ENCODE results near the gene IFT43. TPM values are rescaled to one million over a fixed set of nuclear protein-coding genes. Genes with fewer than 3 reads are reported as not detected.

IFT43 gene
- total RNA-seq, 1 experiment from 2014 or later: 17.5 TPM

DNA sequence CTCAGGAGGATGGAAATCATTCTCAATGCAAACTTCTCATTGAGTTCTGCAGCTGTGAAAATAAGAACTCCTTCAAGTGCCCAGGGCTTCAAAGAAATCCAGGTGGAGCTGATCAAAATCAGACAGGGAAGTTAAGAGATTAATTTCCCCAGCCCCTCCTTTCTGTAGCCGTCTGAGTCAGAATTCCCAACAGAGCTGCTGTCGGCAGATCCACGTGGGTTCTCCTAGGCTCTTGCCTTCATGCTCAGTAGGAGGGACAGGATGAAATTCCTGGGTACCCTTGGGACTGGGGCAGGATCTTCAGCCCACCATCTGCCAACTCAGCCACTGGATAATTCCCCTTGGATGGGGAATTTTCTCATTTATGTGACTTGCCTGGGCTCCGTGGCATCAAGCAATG lies 17.1 kb upstream of the IFT43 start:
- no peak overlapping the region for H3K27ac Mint-ChIP-seq
- no peaks in the 10 kb centered on the region for H3K36me3 Mint-ChIP-seq
- TF ChIP-seq IRF1 (CRISPR knock-in tag; IDR thresholded peaks at IDR 0.05): no peak
- TF ChIP-seq ZNF416 (CRISPR knock-in tag; IDR thresholded peaks at IDR 0.05): no peak
- TF ChIP-seq ZMAT4 (CRISPR knock-in tag; IDR thresholded peaks at IDR 0.05): no peak
- no peak for TF ChIP-seq NR2C2 (CRISPR knock-in tag; IDR thresholded peaks at IDR 0.05)
- no peak for TF ChIP-seq ZNF121 (CRISPR knock-in tag; IDR thresholded peaks at IDR 0.05)
- no peak for TF ChIP-seq IRF2 (CRISPR knock-in tag; IDR thresholded peaks at IDR 0.05; ENCODE audit: borderline replicate concordance, low read depth)
- TF ChIP-seq, protein P1, sequence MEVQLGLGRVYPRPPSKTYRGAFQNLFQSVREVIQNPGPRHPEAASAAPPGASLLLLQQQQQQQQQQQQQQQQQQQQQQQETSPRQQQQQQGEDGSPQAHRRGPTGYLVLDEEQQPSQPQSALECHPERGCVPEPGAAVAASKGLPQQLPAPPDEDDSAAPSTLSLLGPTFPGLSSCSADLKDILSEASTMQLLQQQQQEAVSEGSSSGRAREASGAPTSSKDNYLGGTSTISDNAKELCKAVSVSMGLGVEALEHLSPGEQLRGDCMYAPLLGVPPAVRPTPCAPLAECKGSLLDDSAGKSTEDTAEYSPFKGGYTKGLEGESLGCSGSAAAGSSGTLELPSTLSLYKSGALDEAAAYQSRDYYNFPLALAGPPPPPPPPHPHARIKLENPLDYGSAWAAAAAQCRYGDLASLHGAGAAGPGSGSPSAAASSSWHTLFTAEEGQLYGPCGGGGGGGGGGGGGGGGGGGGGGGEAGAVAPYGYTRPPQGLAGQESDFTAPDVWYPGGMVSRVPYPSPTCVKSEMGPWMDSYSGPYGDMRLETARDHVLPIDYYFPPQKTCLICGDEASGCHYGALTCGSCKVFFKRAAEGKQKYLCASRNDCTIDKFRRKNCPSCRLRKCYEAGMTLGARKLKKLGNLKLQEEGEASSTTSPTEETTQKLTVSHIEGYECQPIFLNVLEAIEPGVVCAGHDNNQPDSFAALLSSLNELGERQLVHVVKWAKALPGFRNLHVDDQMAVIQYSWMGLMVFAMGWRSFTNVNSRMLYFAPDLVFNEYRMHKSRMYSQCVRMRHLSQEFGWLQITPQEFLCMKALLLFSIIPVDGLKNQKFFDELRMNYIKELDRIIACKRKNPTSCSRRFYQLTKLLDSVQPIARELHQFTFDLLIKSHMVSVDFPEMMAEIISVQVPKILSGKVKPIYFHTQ (CRISPR knock-in tag; IDR thresholded peaks at IDR 0.05): no peak
- no peak for TF ChIP-seq TP53 (CRISPR knock-in tag; IDR thresholded peaks at IDR 0.05)
- no peak for TF ChIP-seq ZNF671 (CRISPR knock-in tag; IDR thresholded peaks at IDR 0.05)
- TF ChIP-seq, protein P2, sequence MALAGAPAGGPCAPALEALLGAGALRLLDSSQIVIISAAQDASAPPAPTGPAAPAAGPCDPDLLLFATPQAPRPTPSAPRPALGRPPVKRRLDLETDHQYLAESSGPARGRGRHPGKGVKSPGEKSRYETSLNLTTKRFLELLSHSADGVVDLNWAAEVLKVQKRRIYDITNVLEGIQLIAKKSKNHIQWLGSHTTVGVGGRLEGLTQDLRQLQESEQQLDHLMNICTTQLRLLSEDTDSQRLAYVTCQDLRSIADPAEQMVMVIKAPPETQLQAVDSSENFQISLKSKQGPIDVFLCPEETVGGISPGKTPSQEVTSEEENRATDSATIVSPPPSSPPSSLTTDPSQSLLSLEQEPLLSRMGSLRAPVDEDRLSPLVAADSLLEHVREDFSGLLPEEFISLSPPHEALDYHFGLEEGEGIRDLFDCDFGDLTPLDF (CRISPR knock-in tag; IDR thresholded peaks at IDR 0.05): no peak
- TF ChIP-seq NR1H2 (CRISPR knock-in tag; IDR thresholded peaks at IDR 0.05): no peak
- no peak for TF ChIP-seq E2F4 (CRISPR knock-in tag; IDR thresholded peaks at IDR 0.05; ENCODE audit: borderline replicate concordance, low read depth)
- no peak for TF ChIP-seq ATF1 (CRISPR knock-in tag; IDR thresholded peaks at IDR 0.05)
- TF ChIP-seq NR3C1 (CRISPR knock-in tag; conservative IDR thresholded peaks at IDR 0.05; ENCODE audit: low read depth): no peak
- TF ChIP-seq ETV6 (CRISPR knock-in tag; IDR thresholded peaks at IDR 0.05): no peak
- TF ChIP-seq ZNF219 (CRISPR knock-in tag; IDR thresholded peaks at IDR 0.05; ENCODE audit: borderline replicate concordance): no peak
- no peak for TF ChIP-seq NFATC4 (CRISPR knock-in tag; IDR thresholded peaks at IDR 0.05)
- TF ChIP-seq, protein P3, sequence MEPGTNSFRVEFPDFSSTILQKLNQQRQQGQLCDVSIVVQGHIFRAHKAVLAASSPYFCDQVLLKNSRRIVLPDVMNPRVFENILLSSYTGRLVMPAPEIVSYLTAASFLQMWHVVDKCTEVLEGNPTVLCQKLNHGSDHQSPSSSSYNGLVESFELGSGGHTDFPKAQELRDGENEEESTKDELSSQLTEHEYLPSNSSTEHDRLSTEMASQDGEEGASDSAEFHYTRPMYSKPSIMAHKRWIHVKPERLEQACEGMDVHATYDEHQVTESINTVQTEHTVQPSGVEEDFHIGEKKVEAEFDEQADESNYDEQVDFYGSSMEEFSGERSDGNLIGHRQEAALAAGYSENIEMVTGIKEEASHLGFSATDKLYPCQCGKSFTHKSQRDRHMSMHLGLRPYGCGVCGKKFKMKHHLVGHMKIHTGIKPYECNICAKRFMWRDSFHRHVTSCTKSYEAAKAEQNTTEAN (CRISPR knock-in tag; IDR thresholded peaks at IDR 0.05): no peak
- TF ChIP-seq, protein P4, sequence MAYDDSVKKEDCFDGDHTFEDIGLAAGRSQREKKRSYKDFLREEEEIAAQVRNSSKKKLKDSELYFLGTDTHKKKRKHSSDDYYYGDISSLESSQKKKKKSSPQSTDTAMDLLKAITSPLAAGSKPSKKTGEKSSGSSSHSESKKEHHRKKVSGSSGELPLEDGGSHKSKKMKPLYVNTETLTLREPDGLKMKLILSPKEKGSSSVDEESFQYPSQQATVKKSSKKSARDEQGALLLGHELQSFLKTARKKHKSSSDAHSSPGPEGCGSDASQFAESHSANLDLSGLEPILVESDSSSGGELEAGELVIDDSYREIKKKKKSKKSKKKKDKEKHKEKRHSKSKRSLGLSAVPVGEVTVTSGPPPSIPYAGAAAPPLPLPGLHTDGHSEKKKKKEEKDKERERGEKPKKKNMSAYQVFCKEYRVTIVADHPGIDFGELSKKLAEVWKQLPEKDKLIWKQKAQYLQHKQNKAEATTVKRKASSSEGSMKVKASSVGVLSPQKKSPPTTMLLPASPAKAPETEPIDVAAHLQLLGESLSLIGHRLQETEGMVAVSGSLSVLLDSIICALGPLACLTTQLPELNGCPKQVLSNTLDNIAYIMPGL (CRISPR knock-in tag; IDR thresholded peaks at IDR 0.05): no peak
- TF ChIP-seq, protein P5, sequence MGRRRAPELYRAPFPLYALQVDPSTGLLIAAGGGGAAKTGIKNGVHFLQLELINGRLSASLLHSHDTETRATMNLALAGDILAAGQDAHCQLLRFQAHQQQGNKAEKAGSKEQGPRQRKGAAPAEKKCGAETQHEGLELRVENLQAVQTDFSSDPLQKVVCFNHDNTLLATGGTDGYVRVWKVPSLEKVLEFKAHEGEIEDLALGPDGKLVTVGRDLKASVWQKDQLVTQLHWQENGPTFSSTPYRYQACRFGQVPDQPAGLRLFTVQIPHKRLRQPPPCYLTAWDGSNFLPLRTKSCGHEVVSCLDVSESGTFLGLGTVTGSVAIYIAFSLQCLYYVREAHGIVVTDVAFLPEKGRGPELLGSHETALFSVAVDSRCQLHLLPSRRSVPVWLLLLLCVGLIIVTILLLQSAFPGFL (CRISPR knock-in tag; IDR thresholded peaks at IDR 0.05; ENCODE audit: borderline replicate concordance): no peak
- ChIA-PET POLR2A (no interaction called here), CTCF (interaction anchor here (1.4 to 2.9 kb wide), 2 partner anchors 10 to 62 kb away, joined by 5 to 8 read pairs; no protein-coding TSS in a partner anchor)
- no peaks in the 10 kb centered on the region for H3K27me3 Mint-ChIP-seq (ENCODE audit: low read depth)
- no peak for DNase-seq (ENCODE audit: low spot score)
- H3K4me1 Mint-ChIP-seq: peaks cover 11% of the 10 kb centered on the region
- H3K4me3 Mint-ChIP-seq: no peak overlapping the region
- no peak for ATAC-seq
- 0 out of 2 replicates have a peak, but pooled peaks cover 4% of the 10 kb centered on the region for H3K9me3 Mint-ChIP-seq
